Upper lobe of right lung (tissue), 1 donor: ENCODE measurements around the gene ENTPD1. TPM values are rescaled to one million over a fixed set of nuclear protein-coding genes. Genes with fewer than 3 reads are reported as not detected.

Experiments used
- ATAC-seq: fragments of 200-7000 bp; cut with Tn5 transposase; one replicate; pipeline ENCODE4 v1.9.1; 2020; ENCODE audit warnings: mild to moderate bottlenecking, moderate library complexity
- DNase-seq: peaks from one replicate; pipeline ENCODE4 v3.0.0-alpha.2; 2020
- H3K27ac ChIP-seq: fragments of 200-600 bp; one replicate; pipeline ENCODE4 v1.8.0; 2022
- H3K27me3 ChIP-seq: fragments of 200-600 bp; one replicate; pipeline ENCODE4 v1.8.0; 2022; ENCODE audit warnings: mild to moderate bottlenecking
- H3K36me3 ChIP-seq: fragments of 200-600 bp; one replicate; pipeline ENCODE4 v1.8.0; 2022
- H3K4me1 ChIP-seq: fragments of 200-600 bp; one replicate; pipeline ENCODE4 v1.8.0; 2022
- H3K4me3 ChIP-seq: fragments of 200-600 bp; one replicate; pipeline ENCODE4 v1.8.0; 2022; ENCODE audit warnings: mild to moderate bottlenecking
- H3K9me3 ChIP-seq: fragments of 200-600 bp; one replicate; pipeline ENCODE4 v1.8.0; 2022
- intact Hi-C: fragments of 100-400 bp; cut with DNase I; formaldehyde crosslinking; loops from one replicate; pipeline ENCODE4 v1.11.0; 2022
- total RNA-seq: library from RNA; stranded (reverse); fragmentation: NEBNext Ultra II Directional; extraction: Animal tissue kit (Norgen Biotek cat#: 25700); gene quantifications from one replicate; pipeline ENCODE4 v1.2.1, GENCODE V29; 2021
- TF ChIP-seq, protein P1 (sequence below): fragments of 200-600 bp; IDR thresholded peaks from one replicate; pipeline ENCODE4 v1.8.0; 2022; ENCODE audit warnings: antibody characterized with exemption
- donor health status: DM: no; HTN: yes; CAD: no; lungs with severe emphysema.

Gene ENTPD1
- total RNA-seq, 1 donor from 2014 or later, result 64.6 TPM

DNA sequence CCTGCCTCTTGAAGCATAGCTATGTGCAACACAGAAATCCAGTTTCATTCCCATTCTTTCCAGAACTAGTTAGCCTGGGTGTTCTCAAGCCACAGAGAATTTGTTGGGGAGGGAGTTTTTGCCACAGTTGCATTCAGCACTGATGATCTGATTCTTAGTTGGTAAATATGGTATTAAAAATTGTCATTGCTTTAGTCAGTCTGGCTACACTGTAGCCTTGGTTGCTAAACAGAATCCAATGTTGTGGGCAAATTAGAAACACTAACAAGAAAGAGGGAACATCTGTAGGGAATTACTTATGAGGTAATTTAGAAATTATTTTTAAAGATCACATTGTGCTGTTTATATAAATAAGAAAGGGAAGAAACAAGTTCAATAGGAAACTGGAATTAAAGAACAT, 94.8 kb downstream of the ENTPD1 start:
- no peaks in the 10 kb centered on the region for H3K4me1 ChIP-seq
- ATAC-seq (no peak), DNase-seq (no peak)
- TF ChIP-seq, protein P1, sequence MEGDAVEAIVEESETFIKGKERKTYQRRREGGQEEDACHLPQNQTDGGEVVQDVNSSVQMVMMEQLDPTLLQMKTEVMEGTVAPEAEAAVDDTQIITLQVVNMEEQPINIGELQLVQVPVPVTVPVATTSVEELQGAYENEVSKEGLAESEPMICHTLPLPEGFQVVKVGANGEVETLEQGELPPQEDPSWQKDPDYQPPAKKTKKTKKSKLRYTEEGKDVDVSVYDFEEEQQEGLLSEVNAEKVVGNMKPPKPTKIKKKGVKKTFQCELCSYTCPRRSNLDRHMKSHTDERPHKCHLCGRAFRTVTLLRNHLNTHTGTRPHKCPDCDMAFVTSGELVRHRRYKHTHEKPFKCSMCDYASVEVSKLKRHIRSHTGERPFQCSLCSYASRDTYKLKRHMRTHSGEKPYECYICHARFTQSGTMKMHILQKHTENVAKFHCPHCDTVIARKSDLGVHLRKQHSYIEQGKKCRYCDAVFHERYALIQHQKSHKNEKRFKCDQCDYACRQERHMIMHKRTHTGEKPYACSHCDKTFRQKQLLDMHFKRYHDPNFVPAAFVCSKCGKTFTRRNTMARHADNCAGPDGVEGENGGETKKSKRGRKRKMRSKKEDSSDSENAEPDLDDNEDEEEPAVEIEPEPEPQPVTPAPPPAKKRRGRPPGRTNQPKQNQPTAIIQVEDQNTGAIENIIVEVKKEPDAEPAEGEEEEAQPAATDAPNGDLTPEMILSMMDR, result no peak
- no peak overlapping the region for H3K27ac ChIP-seq
- no peaks in the 10 kb centered on the region for H3K9me3 ChIP-seq
- no peaks in the 10 kb centered on the region for H3K36me3 ChIP-seq
- intact Hi-C loops, result no loop called here
- no peaks in the 10 kb centered on the region for H3K27me3 ChIP-seq
- H3K4me3 ChIP-seq, result no peak overlapping the region

GRCh38 chr10:95860166-95860940, 104.4 kb downstream of the ENTPD1 start:
- TF ChIP-seq, protein P1, result no peak
- Histone ChIP-seq H3K4me3 (no peak overlapping the region), H3K27ac (no peak overlapping the region), H3K36me3 (peaks cover 27% of the 10 kb centered on the region), H3K27me3 (no peaks in the 10 kb centered on the region), H3K4me1 (no peaks in the 10 kb centered on the region), H3K9me3 (no peaks in the 10 kb centered on the region)
- intact Hi-C loops, result no loop called here
- no peak for DNase-seq
- no peak for ATAC-seq

GRCh38 chr10:95861386-95861785, 105.4 kb downstream of the ENTPD1 start:
- TF ChIP-seq, protein P1, result no peak
- H3K4me3 ChIP-seq, result no peak overlapping the region
- ATAC-seq, result no peak
- H3K36me3 ChIP-seq, result peaks cover 25% of the 10 kb centered on the region
- intact Hi-C loops, result no loop called here
- no peaks in the 10 kb centered on the region for H3K27me3 ChIP-seq
- no peak for DNase-seq
- H3K27ac ChIP-seq, result no peak overlapping the region
- H3K9me3 ChIP-seq, result no peaks in the 10 kb centered on the region
- no peaks in the 10 kb centered on the region for H3K4me1 ChIP-seq

DNA sequence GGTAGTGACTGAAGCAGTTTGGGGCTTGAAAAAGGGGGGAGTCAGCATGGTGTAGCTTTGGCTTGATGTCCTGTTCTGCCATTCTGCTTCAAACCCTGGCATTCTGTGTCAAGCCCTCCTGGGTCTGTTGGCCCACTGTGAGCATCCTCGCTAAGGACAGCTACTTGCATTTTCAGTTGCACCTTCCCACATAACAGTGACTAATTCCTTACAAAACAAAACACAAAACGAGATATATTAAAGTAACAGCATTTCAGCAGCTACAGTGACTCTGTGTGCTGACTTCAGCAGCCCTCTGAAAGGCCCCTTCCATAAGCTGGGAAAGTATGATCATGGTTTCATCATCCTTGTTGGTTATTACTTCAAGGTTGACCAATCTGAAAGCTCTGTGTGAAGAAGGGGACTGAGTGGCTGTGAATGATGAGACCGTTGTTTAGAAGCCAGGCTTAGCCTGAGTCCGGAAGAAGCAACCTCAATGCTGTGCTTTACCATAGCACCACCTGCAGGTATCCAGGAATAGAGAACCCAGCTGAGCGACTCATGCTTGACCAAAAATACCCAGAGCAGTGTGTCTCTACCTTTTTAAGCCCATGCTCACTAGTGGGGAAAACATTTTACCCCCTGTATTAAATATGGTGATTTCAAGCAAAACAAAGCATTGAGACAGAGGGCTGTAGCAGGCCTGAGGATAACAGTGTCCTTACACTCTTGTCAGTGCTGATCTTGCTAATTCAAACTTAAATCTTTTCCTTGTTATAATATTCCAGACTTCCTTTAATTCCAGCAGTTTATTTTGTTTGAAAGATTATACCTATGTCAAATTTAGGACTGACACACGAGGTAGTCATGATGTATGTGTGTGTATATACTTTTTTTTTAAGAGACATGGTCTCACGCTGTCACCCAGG, 109.2 kb downstream of the ENTPD1 start:
- no peak overlapping the region for H3K4me3 ChIP-seq
- TF ChIP-seq, protein P1, result peak; percentile 60
- H3K27ac ChIP-seq, result no peak overlapping the region
- no peaks in the 10 kb centered on the region for H3K4me1 ChIP-seq
- ATAC-seq (peak; percentile 82), DNase-seq (no peak)
- intact Hi-C loops, result no loop called here
- peaks cover 45% of the 10 kb centered on the region for H3K36me3 ChIP-seq
- H3K9me3 ChIP-seq, result no peaks in the 10 kb centered on the region
- H3K27me3 ChIP-seq, result no peaks in the 10 kb centered on the region

DNA sequence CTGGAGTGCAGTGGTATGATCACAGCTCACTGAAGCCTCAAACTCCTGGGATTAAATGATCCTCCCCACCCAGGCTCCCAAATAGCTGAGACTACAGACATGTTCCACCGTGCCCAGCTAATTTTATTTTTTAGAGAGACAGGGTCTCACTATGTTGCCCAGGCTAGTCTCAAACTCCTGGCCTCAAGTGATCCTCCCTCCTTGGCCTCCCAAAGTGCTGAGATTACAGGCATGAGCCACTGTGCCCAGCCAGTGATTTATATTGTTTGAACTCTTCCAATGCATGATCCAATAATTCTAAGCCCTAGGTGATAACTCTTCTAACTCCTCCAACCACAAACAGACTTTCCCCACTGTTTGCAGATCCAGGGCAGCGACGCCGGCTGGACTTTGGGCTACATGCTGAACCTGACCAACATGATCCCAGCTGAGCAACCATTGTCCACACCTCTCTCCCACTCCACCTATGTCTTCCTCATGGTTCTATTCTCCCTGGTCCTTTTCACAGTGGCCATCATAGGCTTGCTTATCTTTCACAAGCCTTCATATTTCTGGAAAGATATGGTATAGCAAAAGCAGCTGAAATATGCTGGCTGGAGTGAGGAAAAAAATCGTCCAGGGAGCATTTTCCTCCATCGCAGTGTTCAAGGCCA, 110.0 kb downstream of the ENTPD1 start:
- no peak for DNase-seq

More for the DNA sequence above, 110.0 kb downstream of the ENTPD1 start:
- no peaks in the 10 kb centered on the region for H3K4me1 ChIP-seq
- H3K9me3 ChIP-seq, result no peaks in the 10 kb centered on the region
- intact Hi-C loops, result no loop called here
- no peak for ATAC-seq
- H3K36me3 ChIP-seq, result peaks cover 45% of the 10 kb centered on the region
- no peaks in the 10 kb centered on the region for H3K27me3 ChIP-seq
- TF ChIP-seq, protein P1, result no peak
- H3K4me3 ChIP-seq, result no peak overlapping the region
- H3K27ac ChIP-seq, result no peak overlapping the region
